GM10266 (cell line): ENCODE measurements around the gene TOR4A.

Source experiments
- DNase-seq: peaks from one replicate; pipeline ENCODE4 v3.0.0; 2012; ENCODE audit errors: extremely low spot score
- CTCF ChIP-seq: IDR thresholded peaks from 2 replicates; pipeline ENCODE4 v1.5.1; 2012; ENCODE audit warnings: mild to moderate bottlenecking, low read depth; ENCODE audit not compliant: control insufficient read depth, insufficient read depth; ENCODE audit errors: missing control alignments

Gene TOR4A

GRCh38 chr9:137311171-137311985, 33.9 kb downstream of the TOR4A start:
- TF ChIP-seq CTCF = no peak
- DNase-seq = no peak

GRCh38 chr9:137311986-137312851, 34.7 kb downstream of the TOR4A start:
- TF ChIP-seq CTCF = no peak
- no peak for DNase-seq

GRCh38 chr9:137312852-137313325, 35.4 kb downstream of the TOR4A start:
- no peak for TF ChIP-seq CTCF
- no peak for DNase-seq

GRCh38 chr9:137313326-137313936, 35.9 kb downstream of the TOR4A start:
- DNase-seq = peak; percentile 47
- no peak for TF ChIP-seq CTCF

- TF ChIP-seq CTCF = no peak
Observed at GRCh38 chr9:137313956-137314560, 36.5 kb downstream of the TOR4A start.

GRCh38 chr9:137314561-137315560, 37.3 kb downstream of the TOR4A start:
- peak; percentile 51 for DNase-seq
- TF ChIP-seq CTCF = no peak

More at GRCh38 chr9:137313956-137314560, 36.5 kb downstream of the TOR4A start:
- DNase-seq = peak; percentile 22
